Liver (tissue), 9 donors: ENCODE data around the gene IL1RAPL1. TPM values are rescaled to one million over a fixed set of nuclear protein-coding genes. Genes with fewer than 3 reads are reported as not detected.

Experiments used
- DNase-seq: peaks from one replicate; pipeline ENCODE4 v3.0.0-alpha.2; 2017; ENCODE audit warnings: low spot score
- H3K27ac ChIP-seq, 2 donors: one replicate each; pipeline ENCODE4 v1.7.0; 2013; ENCODE audit warnings: inconsistent platforms in 2 of 2, low read length in 2 of 2, control low read depth in 1 of 2, low read depth in 1 of 2, mild to moderate bottlenecking in 1 of 2
- H3K27me3 ChIP-seq, 4 donors: one replicate each; pipeline versions ENCODE4 v1.6.1 to v1.7.0; 2013; ENCODE audit warnings: low read length in 3 of 4, inconsistent platforms in 1 of 4, mild to moderate bottlenecking in 1 of 4, moderate library complexity in 1 of 4; ENCODE audit not compliant: control insufficient read depth in 4 of 4, insufficient read depth in 4 of 4
- H3K36me3 ChIP-seq, 4 donors: one replicate each; pipeline versions ENCODE4 v1.6.1 to v1.7.0; 2013; ENCODE audit warnings: low read length in 3 of 4, mild to moderate bottlenecking in 3 of 4, low read depth in 1 of 4, moderate library complexity in 1 of 4; ENCODE audit not compliant: control insufficient read depth in 4 of 4, insufficient read depth in 3 of 4
- H3K4me1 ChIP-seq, 4 donors: one replicate each; pipeline versions ENCODE4 v1.6.1 to v1.7.0; 2013; ENCODE audit warnings: low read length in 3 of 4, mild to moderate bottlenecking in 3 of 4, moderate library complexity in 1 of 4; ENCODE audit not compliant: control insufficient read depth in 4 of 4, insufficient read depth in 4 of 4
- H3K4me3 ChIP-seq, 3 donors: one replicate each; pipeline versions ENCODE4 v1.6.1 to v1.7.0; 2013; ENCODE audit warnings: low read length in 3 of 3, control low read depth in 1 of 3, low read depth in 1 of 3, mild to moderate bottlenecking in 1 of 3
- H3K9ac ChIP-seq, 2 donors: one replicate each; pipeline ENCODE4 v1.7.0; 2013; ENCODE audit warnings: low read length in 2 of 2, mild to moderate bottlenecking in 2 of 2, moderate library complexity in 2 of 2, control low read depth in 1 of 2, low read depth in 1 of 2
- H3K9me3 ChIP-seq, 4 donors: one replicate each; pipeline versions ENCODE4 v1.6.1 to v1.7.0; 2013; ENCODE audit warnings: low read length in 3 of 4; ENCODE audit not compliant: control insufficient read depth in 4 of 4
- ATF3 ChIP-seq: IDR thresholded peaks from 2 replicates; pipeline ENCODE4 v1.6.1; 2016; ENCODE audit warnings: antibody characterized with exemption
- EGR1 ChIP-seq, 2 donors: IDR thresholded peaks; 2 replicates each; pipeline ENCODE4 v1.6.1; 2016 to 2018; ENCODE audit warnings: antibody characterized with exemption in 2 of 2, low read depth in 2 of 2
- FOXA1 ChIP-seq: IDR thresholded peaks from 2 replicates; pipeline ENCODE4 v1.6.1; 2016; ENCODE audit warnings: antibody characterized with exemption
- FOXA2 ChIP-seq: IDR thresholded peaks from 2 replicates; pipeline ENCODE4 v1.6.1; 2016; ENCODE audit warnings: antibody characterized with exemption
- GABPA ChIP-seq, 2 donors: IDR thresholded peaks in 1 of 2; conservative IDR thresholded peaks in 1 of 2; 2 replicates each; pipeline ENCODE4 v1.6.1; 2016; ENCODE audit warnings: antibody characterized with exemption in 2 of 2, mild to moderate bottlenecking in 1 of 2, moderate library complexity in 1 of 2
- HNF4A ChIP-seq, 2 donors: conservative IDR thresholded peaks; 2 replicates each; pipeline ENCODE4 v1.6.1; 2016; ENCODE audit warnings: antibody characterized with exemption in 2 of 2, mild to moderate bottlenecking in 2 of 2
- HNF4G ChIP-seq: IDR thresholded peaks from 2 replicates; pipeline ENCODE4 v1.6.1; 2016; ENCODE audit warnings: antibody characterized with exemption
- JUND ChIP-seq, 2 donors: IDR thresholded peaks; 2 replicates each; pipeline ENCODE4 v1.6.1; 2016; ENCODE audit warnings: antibody characterized with exemption in 2 of 2
- NR2F2 ChIP-seq: IDR thresholded peaks from 2 replicates; pipeline ENCODE4 v1.6.1; 2016; ENCODE audit warnings: antibody characterized with exemption
- RAD21 ChIP-seq, 2 donors: IDR thresholded peaks; 2 replicates each; pipeline ENCODE4 v1.6.1; 2016; ENCODE audit warnings: antibody characterized with exemption in 2 of 2, mild to moderate bottlenecking in 2 of 2
- REST ChIP-seq: IDR thresholded peaks from 2 replicates; pipeline ENCODE4 v1.6.1; 2016; ENCODE audit warnings: antibody characterized with exemption, mild to moderate bottlenecking
- SP1 ChIP-seq: IDR thresholded peaks from 2 replicates; pipeline ENCODE4 v1.6.1; 2018; ENCODE audit warnings: antibody characterized with exemption, mild to moderate bottlenecking
- YY1 ChIP-seq: IDR thresholded peaks from 2 replicates; pipeline ENCODE4 v1.6.1; 2016; ENCODE audit warnings: antibody characterized with exemption, mild to moderate bottlenecking
- ZBTB33 ChIP-seq: IDR thresholded peaks from 2 replicates; pipeline ENCODE4 v1.6.1; 2016; ENCODE audit warnings: antibody characterized with exemption
- WGBS: extraction: QIAGEN DNeasy Blood & Tissue Kit; methylation state at CpG from one replicate; pipeline ENCODE4 v1.1.7; 2013; 5-methylcytosine and 5-hydroxymethylcytosine counted together
- polyA plus RNA-seq, 2 donors: library from polyadenylated mRNA; stranded (reverse) in 1 of 2; unstranded in 1 of 2; fragments of 200-250 nt in 1 of 2; fragments of >200 nt in 1 of 2; fragmentation: Nextera tagmentation in 1 of 2; extraction: Ambion mirVana in 1 of 2; gene quantifications; one replicate each; pipeline versions ENCODE4 v1.2.1 to v1.2.3, GENCODE V29; 2013 to 2015
- total RNA-seq, 2 donors: library from RNA; depleted of rRNA; stranded (reverse); fragments of >200 nt; gene quantifications; one replicate each; pipeline ENCODE4 v1.2.3, GENCODE V29; 2014
- TF ChIP-seq, protein P1 (sequence below): fragments of 150-350 bp; IDR thresholded peaks from 2 replicates; pipeline ENCODE4 v1.5.1; 2017; ENCODE audit warnings: improper control_type of control experiment, low read depth, low read length; ENCODE audit not compliant: missing input control
- TF ChIP-seq, protein P2 (sequence below): IDR thresholded peaks from 2 replicates; pipeline ENCODE4 v1.6.1; 2016; ENCODE audit warnings: antibody characterized with exemption
- donor health status: healthy.
- donor health status: healthy.
- donor health status: healthy.
- donor health status: healthy.
- donor health status: healthy.

Gene IL1RAPL1
- total and polyA plus RNA-seq, 4 donors = 0.08 to 0.33 TPM; not detected in 2

DNA sequence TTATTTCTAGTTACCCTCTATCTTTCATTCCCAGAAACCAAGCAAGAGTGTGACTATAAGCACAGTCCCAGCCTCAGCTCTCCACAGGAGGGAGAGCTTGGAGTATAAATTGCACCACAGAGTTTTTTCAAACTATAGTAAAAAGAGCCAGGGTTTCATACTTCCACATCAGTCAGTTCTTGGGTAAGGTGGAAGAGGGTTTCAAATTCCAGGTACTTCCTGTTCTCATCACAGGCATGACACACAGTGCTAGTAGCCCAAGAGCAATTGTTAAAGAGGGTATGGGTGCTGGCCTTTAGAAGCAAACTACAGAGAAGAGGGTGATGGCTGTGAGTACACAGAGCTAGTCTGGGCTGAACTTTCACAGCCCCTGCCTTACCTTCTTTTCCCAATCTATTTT lies 5.7 kb upstream of the IL1RAPL1 start:
- H3K4me3 ChIP-seq = no peak overlapping the region
- TF ChIP-seq JUND (IDR thresholded peaks at IDR 0.05) (no peak), ATF3 (no peak), GABPA (IDR thresholded peaks at IDR 0.05 in 1 of 2, conservative IDR thresholded peaks at IDR 0.05 in 1 of 2) (no peak), RAD21 (IDR thresholded peaks at IDR 0.05) (no peak)
- peaks cover 0 to 2% (median 0%) of the 10 kb centered on the region in 4 donors for H3K4me1 ChIP-seq
- H3K36me3 ChIP-seq = no peaks in the 10 kb centered on the region
- no peak overlapping the region for H3K9ac ChIP-seq
- H3K27ac ChIP-seq = no peak overlapping the region
- DNase-seq = no peak
- no peaks in the 10 kb centered on the region for H3K9me3 ChIP-seq
- peaks cover 0 to 3% (median 0%) of the 10 kb centered on the region in 4 donors for H3K27me3 ChIP-seq

DNA sequence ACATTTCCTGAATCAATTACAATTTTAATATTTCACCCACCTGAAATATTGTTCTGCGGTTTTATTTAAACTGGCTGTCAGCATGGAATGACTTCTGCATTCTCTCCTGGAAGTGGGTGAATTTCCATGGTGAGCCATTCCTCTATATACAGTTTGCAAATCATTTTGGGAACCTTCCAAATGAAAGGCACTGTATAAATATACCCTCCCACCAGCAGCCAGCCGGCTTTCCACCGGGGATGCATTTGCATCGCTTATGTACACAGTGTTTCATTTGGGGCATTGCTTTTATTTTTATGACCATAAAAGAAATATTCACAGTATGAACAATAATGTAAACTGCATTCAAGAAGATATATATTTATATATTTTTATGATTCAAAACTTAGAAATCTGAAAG lies 4.7 kb upstream of the IL1RAPL1 start:
- Histone ChIP-seq H3K4me1 (peaks cover 0 to 3% (median 0%) of the 10 kb centered on the region in 4 donors), H3K36me3 (no peaks in the 10 kb centered on the region), H3K9ac (no peak overlapping the region), H3K27ac (no peak overlapping the region), H3K4me3 (no peak overlapping the region), H3K27me3 (peaks cover 0 to 3% (median 0%) of the 10 kb centered on the region in 4 donors), H3K9me3 (no peaks in the 10 kb centered on the region)
- WGBS = 60% methylated on average over 4 of the region's 4 CpGs
- TF ChIP-seq SP1 (no peak), FOXA2 (no peak), NR2F2 (no peak)
- DNase-seq = no peak

- no peak overlapping the region for H3K9ac ChIP-seq
- H3K9me3 ChIP-seq = no peaks in the 10 kb centered on the region
- no peak for DNase-seq
- no peaks in the 10 kb centered on the region for H3K36me3 ChIP-seq
- TF ChIP-seq HNF4G (no peak), HNF4A (conservative IDR thresholded peaks at IDR 0.05) (no peak), FOXA2 (no peak), GABPA (IDR thresholded peaks at IDR 0.05 in 1 of 2, conservative IDR thresholded peaks at IDR 0.05 in 1 of 2) (no peak), ATF3 (no peak), ZBTB33 (no peak), JUND (IDR thresholded peaks at IDR 0.05) (no peak), FOXA1 (no peak), SP1 (no peak), NR2F2 (no peak), EGR1 (IDR thresholded peaks at IDR 0.05; ENCODE audit: low read depth in 2 of 2) (no peak), RAD21 (IDR thresholded peaks at IDR 0.05) (no peak), YY1 (no peak), REST (no peak)
- TF ChIP-seq, protein P1, sequence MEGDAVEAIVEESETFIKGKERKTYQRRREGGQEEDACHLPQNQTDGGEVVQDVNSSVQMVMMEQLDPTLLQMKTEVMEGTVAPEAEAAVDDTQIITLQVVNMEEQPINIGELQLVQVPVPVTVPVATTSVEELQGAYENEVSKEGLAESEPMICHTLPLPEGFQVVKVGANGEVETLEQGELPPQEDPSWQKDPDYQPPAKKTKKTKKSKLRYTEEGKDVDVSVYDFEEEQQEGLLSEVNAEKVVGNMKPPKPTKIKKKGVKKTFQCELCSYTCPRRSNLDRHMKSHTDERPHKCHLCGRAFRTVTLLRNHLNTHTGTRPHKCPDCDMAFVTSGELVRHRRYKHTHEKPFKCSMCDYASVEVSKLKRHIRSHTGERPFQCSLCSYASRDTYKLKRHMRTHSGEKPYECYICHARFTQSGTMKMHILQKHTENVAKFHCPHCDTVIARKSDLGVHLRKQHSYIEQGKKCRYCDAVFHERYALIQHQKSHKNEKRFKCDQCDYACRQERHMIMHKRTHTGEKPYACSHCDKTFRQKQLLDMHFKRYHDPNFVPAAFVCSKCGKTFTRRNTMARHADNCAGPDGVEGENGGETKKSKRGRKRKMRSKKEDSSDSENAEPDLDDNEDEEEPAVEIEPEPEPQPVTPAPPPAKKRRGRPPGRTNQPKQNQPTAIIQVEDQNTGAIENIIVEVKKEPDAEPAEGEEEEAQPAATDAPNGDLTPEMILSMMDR = no peak
- TF ChIP-seq, protein P2, sequence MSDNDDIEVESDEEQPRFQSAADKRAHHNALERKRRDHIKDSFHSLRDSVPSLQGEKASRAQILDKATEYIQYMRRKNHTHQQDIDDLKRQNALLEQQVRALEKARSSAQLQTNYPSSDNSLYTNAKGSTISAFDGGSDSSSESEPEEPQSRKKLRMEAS = no peak
- no peak overlapping the region for H3K4me3 ChIP-seq
- H3K27me3 ChIP-seq = peaks cover 0 to 3% (median 0%) of the 10 kb centered on the region in 4 donors
- peaks cover 0 to 3% (median 0%) of the 10 kb centered on the region in 4 donors for H3K4me1 ChIP-seq
- no peak overlapping the region for H3K27ac ChIP-seq
Measured at GRCh38 chrX:28584025-28584424, 3.2 kb upstream of the IL1RAPL1 start.
